ENCODE results near the gene OR52M1. TPM values are rescaled to one million over a fixed set of nuclear protein-coding genes. Genes with fewer than 3 reads are reported as not detected.

OR52M1 gene, protein sequence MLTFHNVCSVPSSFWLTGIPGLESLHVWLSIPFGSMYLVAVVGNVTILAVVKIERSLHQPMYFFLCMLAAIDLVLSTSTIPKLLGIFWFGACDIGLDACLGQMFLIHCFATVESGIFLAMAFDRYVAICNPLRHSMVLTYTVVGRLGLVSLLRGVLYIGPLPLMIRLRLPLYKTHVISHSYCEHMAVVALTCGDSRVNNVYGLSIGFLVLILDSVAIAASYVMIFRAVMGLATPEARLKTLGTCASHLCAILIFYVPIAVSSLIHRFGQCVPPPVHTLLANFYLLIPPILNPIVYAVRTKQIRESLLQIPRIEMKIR
- not detected in 2 replicates for total RNA-seq

DNA sequence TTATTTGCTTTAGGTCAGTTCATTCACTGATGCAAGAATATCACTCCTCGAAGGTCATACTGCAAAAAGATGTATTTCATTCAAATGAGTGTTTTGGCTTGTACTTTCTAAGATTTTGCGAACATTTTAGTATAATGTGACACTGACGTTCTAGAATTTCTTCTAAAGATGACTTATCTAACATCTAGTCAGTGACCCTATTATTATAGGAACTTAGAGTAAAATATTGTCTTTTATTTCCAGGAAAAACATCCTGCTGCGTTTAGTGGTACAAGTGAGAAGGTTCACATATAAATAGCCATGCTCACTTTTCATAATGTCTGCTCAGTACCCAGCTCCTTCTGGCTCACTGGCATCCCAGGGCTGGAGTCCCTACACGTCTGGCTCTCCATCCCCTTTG is at the start of gene OR52M1:
TSS of gene OR52M1 (plus strand) at position 301 of the 400 bp plus-strand sequence. CDS start at position 301, 0 bp downstream.

DNA sequence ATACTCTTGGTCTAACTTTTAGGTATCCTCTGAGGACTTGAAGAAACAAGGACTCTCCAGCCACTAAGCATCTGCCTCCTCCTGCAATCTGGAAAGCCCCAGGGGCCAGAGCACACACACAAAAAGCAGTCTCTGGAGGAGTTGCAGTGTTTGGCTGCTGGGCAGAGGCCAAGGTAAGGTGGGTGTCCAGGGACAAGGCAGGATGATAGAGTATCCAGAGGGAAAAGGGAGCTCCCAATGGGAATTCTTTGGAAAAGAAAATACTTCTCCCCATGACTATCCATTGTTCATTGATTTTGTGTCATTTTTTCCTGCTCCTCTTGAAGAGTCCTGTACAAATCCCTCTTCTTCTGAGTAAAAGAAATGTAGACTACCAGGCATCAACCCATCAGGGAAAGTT is 36.5 kb downstream of the OR52M1 start, which contains the start of gene OR52I2:
TSS of gene OR52I2 (plus strand) at position 301 of the 400 bp plus-strand sequence.

DNA sequence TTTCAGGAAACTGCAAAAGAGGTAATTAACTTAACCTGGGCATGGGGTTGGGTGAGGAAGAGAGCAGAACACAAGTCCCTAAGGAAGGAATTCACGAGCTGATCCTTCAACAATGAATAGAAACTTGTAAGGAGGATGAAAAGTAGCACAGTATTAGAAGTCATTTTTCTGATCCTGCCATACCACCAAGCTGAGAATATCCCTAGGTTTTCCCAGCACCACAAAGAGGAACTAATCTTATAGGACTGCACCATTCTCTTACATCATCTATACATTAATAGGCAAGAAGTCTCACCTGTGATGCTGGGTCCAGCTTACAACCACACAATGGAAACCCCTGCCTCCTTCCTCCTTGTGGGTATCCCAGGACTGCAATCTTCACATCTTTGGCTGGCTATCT is 48.7 kb downstream of the OR52M1 start, which contains the start of gene OR52I1:
TSS of gene OR52I1 (plus strand) at position 301 of the 400 bp plus-strand sequence. CDS start at position 301, 0 bp downstream.

Other genes with a start within 250 kb of the OR52M1 start
- gene OR52B4, start 176.8 kb upstream of the OR52M1 start, total RNA-seq: not detected in 2 replicates
- gene TRIM21, start 151.5 kb upstream of the OR52M1 start, total RNA-seq: 17.4 and 25.8 TPM in 2 replicates
- gene OR52K2, start 95.9 kb upstream of the OR52M1 start, total RNA-seq: not detected in 2 replicates
- not detected in 2 replicates for gene OR52K1, start 62.5 kb upstream of the OR52M1 start, total RNA-seq
- not detected in 2 replicates for gene OR52I2, start 36.6 kb downstream of the OR52M1 start, total RNA-seq
- not detected in 2 replicates for gene OR52I1, start 48.8 kb downstream of the OR52M1 start, total RNA-seq
- gene TRIM68, start 63.0 kb downstream of the OR52M1 start, total RNA-seq: 11.6 and 13.9 TPM in 2 replicates
- not detected in 2 replicates for gene OR51D1, start 92.3 kb downstream of the OR52M1 start, total RNA-seq
- gene OR51E1, start 98.8 kb downstream of the OR52M1 start, total RNA-seq: not detected in 2 replicates
- not detected in 2 replicates for gene OR51E2, start 152.7 kb downstream of the OR52M1 start, total RNA-seq
- not detected in 2 replicates for gene MMP26, start 159.6 kb downstream of the OR52M1 start, total RNA-seq
- gene OR51F1, start 224.7 kb downstream of the OR52M1 start, total RNA-seq: not detected in 2 replicates